GM18502 (cell line): ENCODE data around the gene BATF3.

Experiments
- ATAC-seq: cut with Tn5 transposase; IDR thresholded peaks from one replicate; pipeline ENCODE4 v1.9.1; 2021; ENCODE audit warnings: mild to moderate bottlenecking; ENCODE audit not compliant: unreplicated experiment, poor library complexity

The BATF3 gene

GRCh38 chr1:212710566-212710965 lies 10.9 kb upstream of the BATF3 start:
- no peak for ATAC-seq

GRCh38 chr1:212703991-212704564 lies 4.4 kb upstream of the BATF3 start:
- no peak for ATAC-seq

GRCh38 chr1:212702672-212703071 lies 3.0 kb upstream of the BATF3 start:
- ATAC-seq, result no peak

- no peak for ATAC-seq
Observed at GRCh38 chr1:212701910-212702309, 2.3 kb upstream of the BATF3 start.

- peak; percentile 33 for ATAC-seq
Observed at GRCh38 chr1:212700892-212701819, 1.5 kb upstream of the BATF3 start.

- ATAC-seq, result peak; percentile 44
Observed at GRCh38 chr1:212700223-212700891, 717 bp upstream of the BATF3 start.

GRCh38 chr1:212699104-212699624 lies 476 bp downstream of the BATF3 start:
- ATAC-seq, result peak; percentile 63

GRCh38 chr1:212698467-212699103 lies 1.1 kb downstream of the BATF3 start:
- ATAC-seq, result peak; percentile 9

GRCh38 chr1:212696721-212697331 lies 2.8 kb downstream of the BATF3 start:
- no peak for ATAC-seq

GRCh38 chr1:212692774-212693644 lies 6.6 kb downstream of the BATF3 start:
- ATAC-seq, result no peak

GRCh38 chr1:212691561-212692071 lies 8.0 kb downstream of the BATF3 start:
- peak; percentile 53 for ATAC-seq

- no peak for ATAC-seq
Observed at GRCh38 chr1:212690816-212691403, 8.7 kb downstream of the BATF3 start.

- ATAC-seq, result no peak
Observed at GRCh38 chr1:212689758-212690529, 9.7 kb downstream of the BATF3 start.

GRCh38 chr1:212689196-212689725 lies 10.4 kb downstream of the BATF3 start:
- no peak for ATAC-seq

- ATAC-seq, result no peak
Observed at GRCh38 chr1:212688341-212689047, 11.1 kb downstream of the BATF3 start.

- ATAC-seq, result no peak
Observed at GRCh38 chr1:212687811-212688210, 11.8 kb downstream of the BATF3 start.

GRCh38 chr1:212686591-212686990 lies 13.0 kb downstream of the BATF3 start:
- ATAC-seq, result no peak
